ENCODE measurements around the gene SHBG.

SHBG gene

GRCh38 chr17:7646457-7646856, 16.5 kb downstream of the SHBG start:
- DNase-seq, result no peak

GRCh38 chr17:7647018-7647417, 17.1 kb downstream of the SHBG start:
- DNase-seq, result no peak

- DNase-seq, result peak in 41 of 51 donors; percentile 20 to 90 (median 72)
Observed at GRCh38 chr17:7650509-7651096, 20.7 kb downstream of the SHBG start, which contains the start of gene ATP1B2. Gene ATP1B2, plus strand, starts transcription at chr17:7650926. Its CDS starts 593 bp downstream, at chr17:7651519.

- DNase-seq, result no peak
Observed at GRCh38 chr17:7651097-7651664, 21.2 kb downstream of the SHBG start.

GRCh38 chr17:7651665-7652387, 21.9 kb downstream of the SHBG start:
- peak in 27 of 51 donors; percentile 16 to 66 (median 50) for DNase-seq

GRCh38 chr17:7652388-7653356, 22.7 kb downstream of the SHBG start:
- peak in 6 of 51 donors; percentile 5 to 36 (median 12) for DNase-seq

GRCh38 chr17:7654832-7655540, 25.1 kb downstream of the SHBG start:
- peak in 1 of 51 donors; percentile 42 for DNase-seq

GRCh38 chr17:7655541-7655840, 25.6 kb downstream of the SHBG start:
- peak in 1 of 51 donors; percentile 9 for DNase-seq

GRCh38 chr17:7656958-7657609, 27.1 kb downstream of the SHBG start:
- DNase-seq, result peak in 37 of 51 donors; percentile 15 to 85 (median 65)

- peak in 38 of 51 donors; percentile 21 to 91 (median 72) for DNase-seq
Observed at GRCh38 chr17:7667656-7668406, 37.9 kb downstream of the SHBG start.

GRCh38 chr17:7668482-7668881, 38.5 kb downstream of the SHBG start:
- no peak for DNase-seq

- DNase-seq, result no peak
Observed at GRCh38 chr17:7673239-7673638, 43.3 kb downstream of the SHBG start.

- no peak for DNase-seq
Observed at GRCh38 chr17:7674934-7675333, 45.0 kb downstream of the SHBG start.

- DNase-seq, result no peak
Observed at GRCh38 chr17:7676533-7676932, 46.6 kb downstream of the SHBG start.

- DNase-seq, result no peak
Observed at GRCh38 chr17:7677388-7678067, 47.6 kb downstream of the SHBG start.
